HG02798 (cell line): ENCODE data around the gene CSAG1.
"Not testable (repeated sequence)": the region's sequence is repeated elsewhere in the genome, so short reads cannot be mapped to it uniquely, and the experiment has no call there.

Experiments
- ATAC-seq: cut with Tn5 transposase; IDR thresholded peaks from one replicate; pipeline ENCODE4 v1.9.1; 2021; ENCODE audit warnings: mild to moderate bottlenecking; ENCODE audit not compliant: unreplicated experiment, poor library complexity

Gene CSAG1, protein sequence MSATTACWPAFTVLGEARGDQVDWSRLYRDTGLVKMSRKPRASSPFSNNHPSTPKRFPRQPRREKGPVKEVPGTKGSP

DNA sequence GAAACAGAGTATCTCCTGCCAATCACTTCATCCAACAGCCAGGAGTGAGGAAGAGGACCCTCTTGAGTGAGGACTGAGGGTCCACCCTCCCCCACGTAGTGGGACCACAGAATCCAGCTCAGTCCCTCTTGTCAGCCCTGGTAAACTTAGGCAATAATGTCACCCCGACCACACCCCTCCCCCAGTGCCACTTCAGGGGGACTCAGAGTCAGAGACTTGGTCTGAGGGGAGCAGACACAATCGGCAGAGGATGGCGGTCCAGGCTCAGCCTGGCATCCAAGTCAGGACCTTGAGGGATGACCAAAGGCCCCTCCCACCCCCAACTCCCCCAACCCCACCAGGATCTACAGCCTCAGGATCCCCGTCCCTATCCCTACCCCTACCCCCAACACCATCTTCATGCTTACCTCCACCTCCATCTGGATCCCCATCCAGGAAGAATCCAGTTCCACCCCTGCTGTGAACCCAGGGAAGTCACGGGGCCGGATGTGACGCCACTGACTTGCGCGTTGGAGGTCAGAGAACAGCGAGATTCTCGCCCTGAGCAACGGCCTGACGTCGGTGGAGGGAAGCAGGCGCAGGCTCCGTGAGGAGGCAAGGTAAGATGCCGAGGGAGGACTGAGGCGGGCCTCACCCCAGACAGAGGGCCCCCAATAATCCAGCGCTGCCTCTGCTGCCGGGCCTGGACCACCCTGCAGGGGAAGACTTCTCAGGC is at the start of gene CSAG1, which contains the start of gene MAGEA12:
Gene CSAG1 (minus strand): TSS at position 461 of the 715 bp plus-strand sequence. CDS start 1,261 bp downstream, outside the sequence.
Gene MAGEA12 (plus strand): TSS at position 497 of the 715 bp plus-strand sequence. CDS start 2,405 bp downstream, outside the sequence.
- ATAC-seq = no peak

GRCh38 chrX:152769549-152770289 is 36.2 kb upstream of the CSAG1 start, which contains the start of gene MAGEA6:
Gene MAGEA6, minus strand, starts transcription at chrX:152769689. Its CDS starts 2,039 bp downstream, at chrX:152767650.
- not testable (repeated sequence) for ATAC-seq

- not testable (repeated sequence) for ATAC-seq
Measured at GRCh38 chrX:152766562-152766961, 33.0 kb upstream of the CSAG1 start.

DNA sequence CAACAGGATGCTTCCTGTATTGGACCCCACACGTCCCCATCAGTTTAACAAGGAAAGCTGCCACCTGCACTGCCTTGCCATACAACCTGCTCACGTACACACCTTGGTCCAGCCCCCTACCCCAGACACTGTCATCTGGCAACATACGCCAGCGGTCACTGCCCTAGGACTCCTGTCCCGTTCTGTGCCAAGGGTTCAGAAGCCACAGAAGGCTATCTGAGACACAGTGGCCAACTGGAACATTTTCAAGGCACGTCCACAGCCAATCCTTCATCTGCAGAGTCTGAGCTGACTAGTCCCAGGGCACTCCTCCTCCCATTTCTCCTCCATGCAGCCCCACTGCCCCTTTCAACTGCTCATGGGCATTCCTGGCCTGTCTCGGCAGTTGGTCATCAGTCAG is 28.1 kb upstream of the CSAG1 start:
- ATAC-seq = not testable (repeated sequence)

DNA sequence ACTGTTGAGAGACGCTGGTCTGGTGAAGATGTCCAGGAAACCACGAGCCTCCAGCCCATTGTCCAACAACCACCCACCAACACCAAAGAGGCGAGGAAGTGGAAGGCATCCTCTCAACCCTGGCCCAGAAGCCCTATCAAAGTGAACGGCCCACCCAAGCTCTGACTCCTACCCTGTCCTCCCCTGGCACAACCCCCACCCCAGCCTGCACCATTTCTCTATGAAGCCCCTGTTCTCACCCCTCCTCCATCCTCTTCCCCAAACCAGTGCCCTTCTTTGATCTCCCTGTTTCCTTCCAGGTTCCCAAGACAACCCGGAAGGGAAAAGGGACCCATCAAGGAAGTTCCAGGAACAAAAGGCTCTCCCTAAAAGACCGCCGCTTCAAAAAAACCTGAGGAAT is 26.0 kb upstream of the CSAG1 start:
- not testable (repeated sequence) for ATAC-seq

GRCh38 chrX:152758918-152759317 is 25.4 kb upstream of the CSAG1 start, which contains the start of gene CSAG3:
Gene CSAG3, plus strand, starts transcription at chrX:152759218.
- ATAC-seq = not testable (repeated sequence)

GRCh38 chrX:152754871-152755270 is 21.4 kb upstream of the CSAG1 start:
- ATAC-seq = not testable (repeated sequence)

- not testable (repeated sequence) for ATAC-seq
Measured at GRCh38 chrX:152753686-152754650, 20.4 kb upstream of the CSAG1 start, which contains the start of gene MAGEA2. Gene MAGEA2, minus strand, starts transcription at chrX:152753842. Its CDS starts 2,479 bp downstream, at chrX:152751363.

GRCh38 chrX:152738560-152738959 is 5.0 kb upstream of the CSAG1 start:
- no peak for ATAC-seq

DNA sequence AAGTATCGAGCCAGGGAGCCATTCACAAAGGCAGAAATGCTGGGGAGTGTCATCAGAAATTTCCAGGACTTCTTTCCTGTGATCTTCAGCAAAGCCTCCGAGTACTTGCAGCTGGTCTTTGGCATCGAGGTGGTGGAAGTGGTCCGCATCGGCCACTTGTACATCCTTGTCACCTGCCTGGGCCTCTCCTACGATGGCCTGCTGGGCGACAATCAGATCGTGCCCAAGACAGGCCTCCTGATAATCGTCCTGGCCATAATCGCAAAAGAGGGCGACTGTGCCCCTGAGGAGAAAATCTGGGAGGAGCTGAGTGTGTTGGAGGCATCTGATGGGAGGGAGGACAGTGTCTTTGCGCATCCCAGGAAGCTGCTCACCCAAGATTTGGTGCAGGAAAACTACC is 3.0 kb upstream of the CSAG1 start:
- not testable (repeated sequence) for ATAC-seq

- no peak for ATAC-seq
Measured at GRCh38 chrX:152735860-152736511, 2.5 kb upstream of the CSAG1 start.

DNA sequence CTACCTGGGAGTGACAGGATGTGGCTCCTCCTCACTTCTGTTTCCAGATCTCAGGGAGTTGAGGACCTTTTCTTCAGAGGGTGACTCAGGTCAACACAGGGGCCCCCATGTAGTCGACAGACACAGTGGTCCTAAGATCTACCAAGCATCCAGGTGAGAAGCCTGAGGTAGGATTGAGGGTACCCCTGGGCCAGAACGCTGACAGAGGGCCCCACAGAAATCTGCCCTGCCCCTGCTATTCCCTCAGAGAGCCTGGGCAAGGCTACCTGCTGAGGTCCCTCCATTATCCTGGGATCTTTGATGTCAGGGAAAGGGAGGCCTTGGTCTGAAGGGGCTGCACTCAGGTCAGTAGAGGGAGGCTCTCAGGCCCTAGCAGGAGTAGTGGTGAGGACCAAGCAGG is 1.6 kb upstream of the CSAG1 start:
- ATAC-seq = no peak

GRCh38 chrX:152734143-152734858 is 780 bp upstream of the CSAG1 start:
- ATAC-seq = not testable (repeated sequence)

GRCh38 chrX:152725409-152725808 is 8.1 kb downstream of the CSAG1 start:
- ATAC-seq = no peak

DNA sequence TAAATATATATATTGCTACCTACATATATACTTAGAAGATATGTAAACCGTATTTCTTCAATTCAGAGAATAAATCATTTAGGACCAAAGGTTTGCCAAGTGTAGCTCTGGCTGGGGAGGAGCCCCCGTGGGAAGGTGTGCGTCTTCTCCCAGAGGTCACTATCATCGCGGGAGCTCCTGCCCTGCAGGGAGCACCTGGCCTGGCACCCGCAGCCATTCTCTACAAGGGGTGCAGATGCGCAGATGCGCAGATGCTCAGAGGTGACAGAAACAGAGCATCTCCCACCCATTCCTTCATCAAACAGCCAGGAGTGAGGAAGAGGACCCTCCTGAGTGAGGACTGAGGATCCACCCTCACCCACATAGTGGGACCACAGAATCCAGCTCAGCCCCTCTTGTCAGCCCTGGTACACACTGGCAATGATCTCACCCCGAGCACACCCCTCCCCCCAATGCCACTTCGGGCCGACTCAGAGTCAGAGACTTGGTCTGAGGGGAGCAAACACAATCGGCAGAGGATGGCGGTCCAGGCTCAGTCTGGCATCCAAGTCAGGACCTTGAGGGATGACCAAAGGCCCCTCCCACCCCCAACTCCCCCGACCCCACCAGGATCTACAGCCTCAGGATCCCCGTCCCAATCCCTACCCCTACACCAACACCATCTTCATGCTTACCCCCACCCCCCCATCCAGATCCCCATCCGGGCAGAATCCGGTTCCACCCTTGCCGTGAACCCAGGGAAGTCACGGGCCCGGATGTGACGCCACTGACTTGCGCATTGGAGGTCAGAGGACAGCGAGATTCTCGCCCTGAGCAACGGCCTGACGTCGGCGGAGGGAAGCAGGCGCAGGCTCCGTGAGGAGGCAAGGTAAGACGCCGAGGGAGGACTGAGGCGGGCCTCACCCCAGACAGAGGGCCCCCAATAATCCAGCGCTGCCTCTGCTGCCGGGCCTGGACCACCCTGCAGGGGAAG is 19.4 kb downstream of the CSAG1 start, which contains the start of gene MAGEA2B:
Gene MAGEA2B (plus strand): TSS at position 814 of the 973 bp plus-strand sequence. CDS start 2,479 bp downstream, outside the sequence.
- not testable (repeated sequence) for ATAC-seq

DNA sequence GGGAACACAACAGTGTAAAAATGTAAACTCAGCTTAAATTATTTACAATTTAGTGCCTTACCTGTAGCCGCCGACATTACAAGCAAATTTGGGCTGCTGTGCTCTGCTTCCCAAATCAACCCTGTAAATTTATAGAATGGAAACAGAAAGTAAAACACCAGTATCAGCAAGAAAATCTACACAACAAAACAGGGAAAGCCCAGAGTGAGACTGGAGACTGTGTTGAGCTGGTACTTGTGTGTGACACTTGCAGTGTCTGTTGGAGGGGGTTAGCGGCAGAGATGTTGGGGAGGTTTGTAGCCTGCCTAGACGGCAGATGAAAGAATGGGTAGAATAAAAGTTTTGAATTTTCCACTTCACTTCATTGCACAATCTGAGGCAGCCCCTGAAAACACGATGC is 20.3 kb downstream of the CSAG1 start:
- not testable (repeated sequence) for ATAC-seq

GRCh38 chrX:152709173-152709572 is 24.3 kb downstream of the CSAG1 start, which contains the start of gene CSAG2:
Gene CSAG2, minus strand, starts transcription at chrX:152709273. Its CDS starts 161 bp downstream, at chrX:152709112.
- ATAC-seq = not testable (repeated sequence)
